ENCODE results near the gene SIGLEC11.
"Not testable (repeated sequence)": the region's sequence is repeated elsewhere in the genome, so short reads cannot be mapped to it uniquely, and the experiment has no call there.

SIGLEC11 gene

GRCh38 chr19:49978324-49978723 is 17.4 kb upstream of the SIGLEC11 start:
- DNase-seq = no peak

GRCh38 chr19:49977881-49978280 is 16.9 kb upstream of the SIGLEC11 start:
- DNase-seq = no peak

- DNase-seq = no peak
Observed at GRCh38 chr19:49977076-49977475, 16.1 kb upstream of the SIGLEC11 start.

GRCh38 chr19:49976496-49976895 is 15.5 kb upstream of the SIGLEC11 start:
- DNase-seq = no peak

GRCh38 chr19:49975051-49975450 is 14.1 kb upstream of the SIGLEC11 start:
- no peak for DNase-seq

- DNase-seq = no peak
Observed at GRCh38 chr19:49973987-49974386, 13.0 kb upstream of the SIGLEC11 start.

- no peak for DNase-seq
Observed at GRCh38 chr19:49972841-49973240, 11.9 kb upstream of the SIGLEC11 start.

- DNase-seq = no peak
Observed at GRCh38 chr19:49971991-49972411, 11.0 kb upstream of the SIGLEC11 start.

- DNase-seq = not testable (repeated sequence)
Observed at GRCh38 chr19:49969355-49969754, 8.4 kb upstream of the SIGLEC11 start.

GRCh38 chr19:49968279-49968922 is 7.4 kb upstream of the SIGLEC11 start:
- DNase-seq = no peak

- not testable (repeated sequence) for DNase-seq
Observed at GRCh38 chr19:49959892-49960291, 1.1 kb downstream of the SIGLEC11 start.

- not testable (repeated sequence) for DNase-seq
Observed at GRCh38 chr19:49958596-49958995, 2.4 kb downstream of the SIGLEC11 start.

GRCh38 chr19:49958144-49958543 is 2.8 kb downstream of the SIGLEC11 start:
- not testable (repeated sequence) for DNase-seq

GRCh38 chr19:49957262-49957915 is 3.6 kb downstream of the SIGLEC11 start:
- no peak for DNase-seq

- no peak for DNase-seq
Observed at GRCh38 chr19:49956115-49956495, 4.9 kb downstream of the SIGLEC11 start.

- DNase-seq = no peak
Observed at GRCh38 chr19:49954933-49955332, 6.0 kb downstream of the SIGLEC11 start.

GRCh38 chr19:49954092-49954829 is 6.7 kb downstream of the SIGLEC11 start:
- no peak for DNase-seq

- no peak for DNase-seq
Observed at GRCh38 chr19:49953416-49953815, 7.6 kb downstream of the SIGLEC11 start.

GRCh38 chr19:49952906-49953305 is 8.1 kb downstream of the SIGLEC11 start:
- DNase-seq = no peak

- no peak for DNase-seq
Observed at GRCh38 chr19:49952479-49952836, 8.5 kb downstream of the SIGLEC11 start.

GRCh38 chr19:49951806-49952478 is 9.0 kb downstream of the SIGLEC11 start:
- DNase-seq = no peak

GRCh38 chr19:49950956-49951526 is 9.9 kb downstream of the SIGLEC11 start:
- no peak for DNase-seq

- DNase-seq = no peak
Observed at GRCh38 chr19:49950590-49950948, 10.4 kb downstream of the SIGLEC11 start.

Measured in NCI-H1417 treated with DMSO at 0.1 percent for 48 hours (cell line).